ENCODE data around the gene C14orf180.

DNA sequence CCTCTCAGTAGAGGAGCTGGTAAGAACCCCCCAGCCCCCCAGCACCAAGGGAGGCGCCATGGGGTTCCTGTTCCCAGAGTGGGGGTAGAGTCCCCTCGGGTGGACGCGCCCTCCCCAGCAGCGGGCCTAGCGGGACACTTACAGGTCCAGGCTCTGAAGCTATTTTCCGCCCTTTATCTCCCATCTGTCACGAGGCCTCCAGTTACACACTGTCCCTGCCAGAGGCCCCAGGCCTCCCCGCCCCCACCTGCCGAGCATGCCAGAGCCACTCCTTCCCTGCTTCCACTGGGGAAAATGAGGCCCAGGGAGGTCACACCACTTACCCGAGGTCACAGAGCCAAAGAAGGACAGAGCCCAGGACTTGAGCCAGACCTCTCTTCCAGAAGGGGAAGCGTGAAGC, 3.1 kb downstream of the C14orf180 start:
- TF ChIP-seq EZH2 (IDR thresholded peaks at IDR 0.05) (no peak), POLR2AphosphoS5 (IDR thresholded peaks at IDR 0.05; ENCODE audit: borderline replicate concordance, low read depth, low read length) (no peak), FOXP2 (optimal IDR thresholded peaks at IDR 0.05; ENCODE audit: control extremely low read depth, extremely low read length, insufficient read depth) (no peak)
